Subcutaneous adipose tissue (tissue), 4 donors: ENCODE results near the gene SERAC1. TPM values are rescaled to one million over a fixed set of nuclear protein-coding genes. Genes with fewer than 3 reads are reported as not detected.

Experiments
- total RNA-seq, 4 donors: library from RNA; depleted of rRNA; stranded (reverse); fragments of >200 nt; gene quantifications; one replicate each; pipeline ENCODE4 v1.1.0, GENCODE V29; 2016
- TF ChIP-seq, protein P1 (sequence below): fragments of 450-650 bp; IDR thresholded peaks from one replicate; pipeline ENCODE4 v1.5.1; 2016; ENCODE audit warnings: low read depth, mild to moderate bottlenecking, control low read depth, antibody characterized with exemption, moderate library complexity

The SERAC1 gene
- total RNA-seq, 4 donors from 2014 or later: 6.2 to 13.4 (median 12.0) TPM

- TF ChIP-seq, protein P1, sequence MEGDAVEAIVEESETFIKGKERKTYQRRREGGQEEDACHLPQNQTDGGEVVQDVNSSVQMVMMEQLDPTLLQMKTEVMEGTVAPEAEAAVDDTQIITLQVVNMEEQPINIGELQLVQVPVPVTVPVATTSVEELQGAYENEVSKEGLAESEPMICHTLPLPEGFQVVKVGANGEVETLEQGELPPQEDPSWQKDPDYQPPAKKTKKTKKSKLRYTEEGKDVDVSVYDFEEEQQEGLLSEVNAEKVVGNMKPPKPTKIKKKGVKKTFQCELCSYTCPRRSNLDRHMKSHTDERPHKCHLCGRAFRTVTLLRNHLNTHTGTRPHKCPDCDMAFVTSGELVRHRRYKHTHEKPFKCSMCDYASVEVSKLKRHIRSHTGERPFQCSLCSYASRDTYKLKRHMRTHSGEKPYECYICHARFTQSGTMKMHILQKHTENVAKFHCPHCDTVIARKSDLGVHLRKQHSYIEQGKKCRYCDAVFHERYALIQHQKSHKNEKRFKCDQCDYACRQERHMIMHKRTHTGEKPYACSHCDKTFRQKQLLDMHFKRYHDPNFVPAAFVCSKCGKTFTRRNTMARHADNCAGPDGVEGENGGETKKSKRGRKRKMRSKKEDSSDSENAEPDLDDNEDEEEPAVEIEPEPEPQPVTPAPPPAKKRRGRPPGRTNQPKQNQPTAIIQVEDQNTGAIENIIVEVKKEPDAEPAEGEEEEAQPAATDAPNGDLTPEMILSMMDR: no peak
These were observed 96.7 kb downstream of the SERAC1 start for GRCh38 chr6:158071121-158072082.

DNA sequence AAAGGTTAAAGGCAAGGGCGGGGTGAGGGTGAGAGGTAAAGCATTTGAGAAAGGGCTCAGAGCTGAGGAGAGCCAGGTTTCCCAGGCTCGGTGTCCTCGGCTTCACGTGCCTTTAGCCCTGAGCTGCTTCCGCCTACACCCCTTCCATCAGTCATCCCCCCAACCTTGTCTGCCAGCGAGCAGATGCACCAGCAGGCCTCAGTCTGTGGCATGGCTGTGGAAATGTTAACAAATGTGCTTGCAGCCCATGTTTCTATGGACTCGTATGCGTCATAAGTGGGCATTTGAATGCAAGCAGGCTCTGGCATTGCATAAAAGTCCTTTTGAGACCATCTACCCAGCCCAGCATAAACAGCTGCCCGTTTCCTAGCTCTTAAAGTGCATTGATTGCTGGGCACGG is 97.5 kb downstream of the SERAC1 start:
- TF ChIP-seq, protein P1: no peak

- TF ChIP-seq, protein P1: no peak
These were observed 98.3 kb downstream of the SERAC1 start for GRCh38 chr6:158069800-158070195.

- TF ChIP-seq, protein P1: no peak
These were observed 98.9 kb downstream of the SERAC1 start for GRCh38 chr6:158068893-158069799.

- TF ChIP-seq, protein P1: no peak
These were observed 99.7 kb downstream of the SERAC1 start for GRCh38 chr6:158068156-158068892.

DNA sequence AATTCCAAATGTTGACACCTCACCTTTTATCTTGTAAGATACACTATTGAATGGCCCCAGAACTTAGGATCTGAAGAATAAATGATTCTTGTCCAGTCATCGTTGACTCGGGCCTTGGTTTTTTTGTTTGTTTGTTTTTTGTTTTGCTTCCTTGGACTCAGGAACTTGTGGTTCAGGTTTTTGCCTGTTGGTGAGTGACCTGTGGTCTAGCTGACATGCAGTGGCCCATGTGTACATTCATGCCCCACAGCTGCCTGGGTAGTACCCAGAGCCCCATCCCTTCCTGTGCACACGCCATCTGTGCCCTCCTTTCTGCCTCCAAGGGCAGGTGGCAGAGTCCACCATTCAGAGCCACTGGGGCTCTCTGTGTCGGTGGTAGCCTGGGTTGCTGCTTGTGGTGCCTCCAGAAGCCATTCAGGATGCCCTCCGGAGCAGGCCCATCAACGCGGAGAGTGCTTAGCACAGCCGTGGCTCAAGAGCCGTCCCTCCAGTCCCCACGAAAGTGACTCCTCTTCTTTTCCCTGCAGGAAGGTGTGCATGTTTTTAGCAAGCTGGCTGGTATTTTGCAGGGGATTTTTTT is 100.5 kb downstream of the SERAC1 start:
- TF ChIP-seq, protein P1: no peak
